GM12878 (cell line): ENCODE results near the gene STX1A. TPM values are rescaled to one million over a fixed set of nuclear protein-coding genes. Genes with fewer than 3 reads are reported as not detected.

Experiments used
- ATAC-seq: fragments of 200-7000 bp; cut with Tn5 transposase; 3 replicates; pipeline ENCODE4 v1.9.1; 2020; ENCODE audit warnings: mild to moderate bottlenecking, moderate library complexity
- BruUV-seq: library from RNA; stranded (reverse); fragments of 400-500 nt; replicated peaks from 2 replicates; lab custom pipeline; 2021; lab: Mats Ljungman, UMichigan
- CTCF ChIA-PET: fragments of 300-600 bp; sonication (Branson Sonifier 250); formaldehyde crosslinking; extraction: SDS; loops from one replicate; lab custom pipeline; 2021; ENCODE audit warnings: inconsistent platforms; lab: Yijun Ruan, JAX
- POLR2A ChIA-PET: fragments of 350-600 bp; formaldehyde crosslinking; extraction: SDS; loops from one replicate; lab custom pipeline; 2021; ENCODE audit warnings: inconsistent platforms; lab: Charles Lee
- RAD21 ChIA-PET: fragments of 300-600 bp; sonication (Branson Sonifier 250); formaldehyde crosslinking; loops from one replicate; lab custom pipeline; 2023; ENCODE audit warnings: antibody characterized with exemption; ENCODE audit not compliant: unreplicated experiment; lab: Charles Lee
- SMC1A ChIA-PET: fragments of 300-600 bp; sonication (Branson Sonifier 250); formaldehyde crosslinking; loops from one replicate; lab custom pipeline; 2023; ENCODE audit not compliant: unreplicated experiment, uncharacterized antibody; lab: Charles Lee
- DNase-seq: peaks from one replicate; pipeline ENCODE4 v3.0.0-alpha.2; 2011; ENCODE audit warnings: low read depth, low spot score
- FAIRE-seq: peaks from 3 replicates; lab custom pipeline; 2011; peaks lifted over from hg19 to GRCh38; lab: Jason Lieb, UNC
- H2AFZ ChIP-seq: 2 replicates; pipeline ENCODE4 v1.6.0; 2011; ENCODE audit warnings: low read depth, low read length, control low read depth; ENCODE audit not compliant: control insufficient read depth
- H3K27ac ChIP-seq: 2 replicates; pipeline ENCODE4 v1.5.1; 2011; ENCODE audit warnings: control low read depth; ENCODE audit not compliant: control insufficient read depth, insufficient read depth
- H3K27me3 ChIP-seq, 2 experiments: replicated peaks in 1 of 2; 2 replicates each; pipeline versions ENCODE4 v1.6.0 to v1.6.1; 2011; ENCODE audit warnings: low read length in 1 of 2; ENCODE audit not compliant: control insufficient read depth in 2 of 2, insufficient read depth in 2 of 2
- H3K36me3 ChIP-seq, 2 experiments: 2 replicates each; pipeline ENCODE4 v1.5.1; 2011; ENCODE audit warnings: low read length in 1 of 2; ENCODE audit not compliant: control insufficient read depth in 2 of 2, insufficient read depth in 2 of 2
- H3K4me1 ChIP-seq: 2 replicates; pipeline ENCODE4 v1.6.1; 2011; ENCODE audit warnings: mild to moderate bottlenecking, low read length, moderate library complexity, mixed read lengths; ENCODE audit not compliant: control insufficient read depth, insufficient read depth
- H3K4me2 ChIP-seq: 2 replicates; pipeline ENCODE4 v1.6.0; 2011; ENCODE audit warnings: control low read depth; ENCODE audit not compliant: control insufficient read depth, insufficient read depth
- H3K4me3 ChIP-seq: fragments of 200-600 bp; sonication (generic); 2 replicates; pipeline ENCODE4 v1.5.1; 2016
- H3K79me2 ChIP-seq: 2 replicates; pipeline ENCODE4 v1.6.0; 2011; ENCODE audit warnings: low read length; ENCODE audit not compliant: control insufficient read depth, insufficient read depth
- H3K9ac ChIP-seq: 2 replicates; pipeline ENCODE4 v1.8.0; 2011; ENCODE audit warnings: low read length, control low read depth, mixed read lengths; ENCODE audit not compliant: control insufficient read depth, insufficient read depth
- H3K9me3 ChIP-seq: replicated peaks from 3 replicates; pipeline ENCODE4 v1.5.1; 2011; ENCODE audit warnings: mild to moderate bottlenecking, low read length; ENCODE audit not compliant: control insufficient read depth, insufficient read depth
- H4K20me1 ChIP-seq: 2 replicates; pipeline ENCODE4 v1.6.0; 2011; ENCODE audit not compliant: control insufficient read depth, insufficient read depth
- ASH2L ChIP-seq: fragments of 300-600, 200-600 bp; sonication (generic); IDR thresholded peaks from 2 replicates; pipeline ENCODE4 v1.6.1; 2017; ENCODE audit warnings: low read depth, mild to moderate bottlenecking, borderline replicate concordance
- KAT2A ChIP-seq: conservative IDR thresholded peaks from 2 replicates; pipeline ENCODE4 v1.6.1; 2011; ENCODE audit warnings: low read depth, low read length; ENCODE audit not compliant: control insufficient read depth
- MYB ChIP-seq: fragments of 150-350 bp; IDR thresholded peaks from 2 replicates; pipeline ENCODE4 v1.6.1; 2014; ENCODE audit warnings: mild to moderate bottlenecking, low read depth, low read length, borderline replicate concordance
- MYC ChIP-seq: IDR thresholded peaks from 2 replicates; pipeline ENCODE4 v1.6.1; 2011; ENCODE audit warnings: mild to moderate bottlenecking, low read length, moderate library complexity, inconsistent platforms; ENCODE audit not compliant: insufficient read depth, insufficient replicate concordance, insufficient read length, severe bottlenecking
- TAF1 ChIP-seq: IDR thresholded peaks from 2 replicates; pipeline ENCODE4 v1.6.1; 2011; ENCODE audit warnings: mild to moderate bottlenecking, low read depth, low read length, borderline replicate concordance
- ZNF622 ChIP-seq: fragments of 450-650 bp; IDR thresholded peaks from 2 replicates; pipeline ENCODE4 v1.6.1; 2017; ENCODE audit warnings: mild to moderate bottlenecking, inconsistent platforms
- WGBS: methylation state at CpG from one replicate; pipeline ENCODE4 v1.1.6; 2016; ENCODE audit warnings: low lambda C conversion rate; ENCODE audit not compliant: insufficient replicate concordance, insufficient coverage; ENCODE audit errors: missing lambda C conversion rate; 5-methylcytosine and 5-hydroxymethylcytosine counted together
- in situ Hi-C: fragments of 300-500 bp; cut with MboI; formaldehyde crosslinking; loops from 9 replicates; pipeline ENCODE4 v1.14.3; 2018; ENCODE audit warnings: mixed read lengths
- intact Hi-C: fragments of 100-400 bp; cut with micrococcal nuclease; formaldehyde crosslinking; loops from one replicate; pipeline ENCODE4 v1.14.2; 2022; ENCODE audit not compliant: unreplicated experiment
- polyA plus RNA-seq, 11 experiments: library from polyadenylated mRNA; depleted of rRNA in 4 of 11; unstranded in 6 of 11; stranded (reverse) in 5 of 11; fragments of >200 nt; fragmentation: Nextera tagmentation in 4 of 11; fragmentation: Illumina TruSeq in 1 of 11; extraction: Ambion mirVana in 4 of 11; extraction: Trizol in 1 of 11; gene quantifications; 1 replicate in 1 of 11; 2 replicates in 10 of 11; pipeline versions ENCODE4 v1.2.1 to v1.2.3, GENCODE V29; 2011 to 2016; ENCODE audit warnings: inconsistent platforms in 2 of 11, missing spikeins in 2 of 11, low read depth in 1 of 11
- total RNA-seq, 4 experiments: library from RNA; depleted of rRNA in 3 of 4; stranded (reverse); fragments of >200 nt in 3 of 4; fragmentation: Illumina TruSeq in 1 of 4; extraction: Trizol in 1 of 4; gene quantifications; 2 replicates each; pipeline versions ENCODE4 v1.2.1 to v1.2.3, GENCODE V29; 2013 to 2021

The STX1A gene
- total and polyA plus RNA-seq, 10 of the 15 experiments (the other 5 are each of a cell fraction or from before 2014, with no cell fraction given), result 0.15 to 5.3 (median 2.5) TPM

GRCh38 chr7:73704640-73705550 is 14.6 kb downstream of the STX1A start:
- H3K27me3 ChIP-seq, result no peaks in the 10 kb centered on the region
- no peak for FAIRE-seq
- CTCF ChIA-PET, result no interaction called here

More at GRCh38 chr7:73704640-73705550, 14.6 kb downstream of the STX1A start:
- H4K20me1 ChIP-seq, result no peaks in the 10 kb centered on the region
- SMC1A ChIA-PET, result no interaction called here
- POLR2A ChIA-PET, result interaction anchor here (0.6 to 0.7 kb wide), 2 partner anchors 74 to 659 kb away, joined by 3 to 4 read pairs; no protein-coding TSS in a partner anchor
- WGBS, result 71% methylated on average over 23 of the region's 23 CpGs
- H3K9ac ChIP-seq, result no peak overlapping the region
- BruUV-seq, result no TSS peak
- RAD21 ChIA-PET, result no interaction called here
- no peak overlapping the region for H3K4me2 ChIP-seq
- H3K79me2 ChIP-seq, result no peaks in the 10 kb centered on the region
- no peak overlapping the region for H2AFZ ChIP-seq
- no peak for DNase-seq
- no peaks in the 10 kb centered on the region for H3K4me1 ChIP-seq
- in situ Hi-C loops (no loop called here), intact Hi-C loops (no loop called here)
- H3K36me3 ChIP-seq, result peaks cover 0 to under 1% of the 10 kb centered on the region in 2 experiments; a peak in 3 of 4 replicates
- TF ChIP-seq MYC (no peak), ASH2L (no peak), MYB (no peak), TAF1 (no peak), ZNF622 (no peak), KAT2A (no peak)
- TF ChIP-seq, all 136 proteins: peak for 0
- Histone ChIP-seq H3K27ac (no peak overlapping the region), H3K4me3 (no peak overlapping the region), H3K9me3 (no peaks in the 10 kb centered on the region)
- ATAC-seq, result no peak
